ENCODE results near the gene RAP1B. TPM values are rescaled to one million over a fixed set of nuclear protein-coding genes. Genes with fewer than 3 reads are reported as not detected.
"Not testable (repeated sequence)": the region's sequence is repeated elsewhere in the genome, so short reads cannot be mapped to it uniquely, and the experiment has no call there.

RAP1B gene
- total RNA-seq, 1 donor from 2014 or later, result 178 TPM

DNA sequence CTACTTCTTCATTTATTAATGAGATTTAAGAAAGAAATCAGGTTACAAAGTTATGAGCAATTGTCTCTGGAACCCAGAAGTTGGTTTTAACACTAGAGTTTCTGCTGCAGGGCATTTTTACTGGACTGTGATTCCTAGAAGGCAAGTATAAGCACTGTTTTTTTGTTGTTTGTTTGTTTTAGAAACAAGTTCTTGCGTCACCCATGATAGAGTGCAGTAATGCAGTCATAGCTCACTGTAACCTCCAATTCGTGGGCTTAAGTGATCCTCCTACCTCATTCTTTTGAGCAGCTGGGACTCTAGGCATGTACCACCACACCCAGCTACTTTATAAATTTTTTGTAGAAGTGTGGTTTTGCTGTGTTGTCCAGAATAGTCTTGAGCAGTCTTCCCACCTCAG, 25.6 kb downstream of the RAP1B start:
- no peak for DNase-seq

DNA sequence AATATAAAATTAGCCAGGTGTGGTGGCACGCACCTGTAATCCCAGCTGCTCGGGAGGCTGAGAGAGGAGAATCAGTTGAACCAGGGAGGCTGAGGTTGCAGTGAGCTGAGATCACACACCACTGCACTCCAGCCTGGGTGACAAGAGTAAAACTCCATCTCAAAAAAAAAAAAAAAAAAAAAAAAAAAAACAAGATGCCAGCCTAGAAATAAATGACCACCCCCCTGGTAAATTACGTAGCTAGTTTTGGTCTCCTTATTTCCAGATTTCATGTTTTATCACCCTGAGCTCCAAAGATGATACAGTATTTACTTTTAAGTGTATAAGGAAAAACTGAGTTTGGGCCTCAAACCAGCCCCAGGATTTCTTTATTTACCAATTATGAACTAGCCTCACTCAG, 26.7 kb downstream of the RAP1B start:
- not testable (repeated sequence) for DNase-seq

DNA sequence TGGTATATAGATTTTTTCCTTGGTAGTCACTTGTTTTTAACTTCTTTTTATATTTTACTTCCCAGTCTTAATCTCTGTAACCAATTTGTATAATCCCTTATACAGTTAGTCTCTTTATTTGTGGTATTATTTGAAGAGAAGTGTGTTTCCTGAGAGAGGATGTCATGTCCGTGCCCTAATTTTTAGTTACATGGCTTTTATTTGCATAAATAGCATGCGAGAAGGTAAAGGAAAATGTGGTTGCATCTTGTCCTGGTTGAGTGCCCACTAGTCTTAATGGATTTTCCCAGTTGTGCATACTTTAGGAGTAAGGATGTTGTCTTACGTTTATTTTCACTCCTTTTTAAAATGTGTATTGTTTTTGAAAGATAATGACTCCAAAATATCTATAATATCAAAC, 27.5 kb downstream of the RAP1B start:
- no peak for DNase-seq

DNA sequence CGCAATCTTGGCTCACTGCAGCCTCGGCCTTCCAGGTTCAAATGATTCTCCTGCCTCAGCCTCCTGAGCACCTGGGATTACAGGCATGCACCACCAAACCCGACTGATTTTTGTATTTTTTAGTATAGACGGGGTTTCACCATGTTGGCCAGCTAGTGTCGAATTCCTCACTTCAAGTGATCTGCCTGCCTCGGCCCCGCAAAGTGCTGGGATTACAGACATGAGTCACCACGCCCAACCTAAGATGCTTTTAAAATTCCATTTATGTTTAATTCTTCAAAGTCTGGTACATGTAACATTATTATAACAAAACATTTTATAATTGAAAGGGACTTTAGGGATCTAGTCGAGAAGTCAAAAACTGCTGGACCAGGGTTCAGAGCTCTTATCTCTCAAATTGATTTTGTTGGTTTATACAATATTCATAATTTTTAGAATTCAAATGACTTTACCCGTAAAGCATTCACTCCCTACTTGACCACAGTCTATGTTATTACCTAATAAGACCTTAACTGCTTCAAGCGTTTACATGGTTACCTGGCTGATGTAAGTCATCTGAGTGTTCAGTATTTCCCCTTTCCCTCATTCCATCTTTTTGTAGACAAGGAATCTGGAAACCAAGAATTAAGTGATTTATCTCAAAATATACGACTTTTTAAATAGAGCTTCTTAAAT, 28.2 kb downstream of the RAP1B start:
- no peak for DNase-seq

- no peak for DNase-seq
Observed at GRCh38 chr12:68639396-68639767, 28.7 kb downstream of the RAP1B start.

- no peak for DNase-seq
Observed at GRCh38 chr12:68641138-68641537, 30.4 kb downstream of the RAP1B start.

DNA sequence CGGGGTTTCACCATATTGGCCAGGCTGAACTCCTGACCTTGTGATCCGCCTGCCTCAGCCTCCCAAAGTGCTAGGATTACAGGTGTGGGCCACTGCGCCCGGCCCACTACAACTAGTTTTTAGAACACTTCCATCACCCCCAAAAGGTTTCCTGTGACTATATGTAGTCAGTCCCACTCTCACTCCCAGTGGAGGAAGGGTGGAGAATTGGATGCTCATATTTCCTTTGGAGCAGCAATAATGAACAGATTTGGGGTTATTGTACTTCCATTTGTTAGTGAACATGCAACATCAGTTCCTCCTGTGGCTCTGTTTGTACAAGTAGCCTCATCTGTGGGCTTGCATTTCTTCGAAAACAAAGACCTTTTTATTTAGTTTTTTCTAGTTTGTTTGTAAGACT, 35.8 kb downstream of the RAP1B start:
- no peak for DNase-seq

DNA sequence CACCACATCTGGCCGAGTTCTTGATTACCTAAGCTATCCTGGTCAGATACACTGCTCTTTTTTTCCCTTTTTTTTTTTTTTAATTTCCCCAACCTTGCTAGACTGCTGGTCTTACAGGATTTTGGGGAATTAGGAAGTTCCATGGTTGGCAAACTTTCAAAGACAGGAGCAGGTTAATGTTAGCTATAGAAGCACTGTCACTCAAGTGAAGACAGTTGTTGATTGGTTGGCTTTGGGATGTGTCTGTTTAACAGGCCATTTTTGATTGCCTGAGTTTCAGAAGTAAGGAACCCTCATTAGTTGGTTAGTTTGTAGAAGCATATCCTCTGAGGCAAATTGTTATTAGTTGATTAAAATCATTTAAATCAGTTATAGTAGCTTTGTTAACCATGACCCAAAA, 36.8 kb downstream of the RAP1B start:
- no peak for DNase-seq

GRCh38 chr12:68648179-68648578, 37.5 kb downstream of the RAP1B start:
- no peak for DNase-seq

DNA sequence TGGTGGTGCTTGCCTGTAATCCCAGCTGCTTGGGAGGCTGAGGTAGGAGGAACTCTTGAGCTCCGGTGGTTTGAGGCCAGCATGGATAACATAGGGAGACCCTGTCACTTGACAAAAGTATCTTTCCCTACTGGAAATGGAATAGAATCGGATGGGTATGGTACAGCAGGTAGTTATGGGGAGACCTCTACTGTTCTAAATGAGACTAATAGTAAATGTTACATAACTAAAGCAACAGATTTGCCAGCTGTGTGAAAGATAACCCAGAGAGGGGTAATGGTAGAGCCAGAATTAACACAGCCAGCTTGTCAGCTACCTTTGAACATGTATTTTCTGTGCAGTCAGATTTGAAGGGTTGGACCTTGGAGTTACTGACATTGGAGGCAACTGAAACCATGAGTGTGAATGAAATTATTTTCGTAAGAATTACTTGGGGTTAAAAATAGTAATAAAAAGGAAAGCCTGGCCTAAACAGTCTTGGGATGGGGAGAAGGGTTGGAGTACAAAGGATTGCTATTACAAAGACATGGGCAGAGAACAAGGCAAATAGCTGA, 54.4 kb downstream of the RAP1B start:
- no peak for DNase-seq

DNA sequence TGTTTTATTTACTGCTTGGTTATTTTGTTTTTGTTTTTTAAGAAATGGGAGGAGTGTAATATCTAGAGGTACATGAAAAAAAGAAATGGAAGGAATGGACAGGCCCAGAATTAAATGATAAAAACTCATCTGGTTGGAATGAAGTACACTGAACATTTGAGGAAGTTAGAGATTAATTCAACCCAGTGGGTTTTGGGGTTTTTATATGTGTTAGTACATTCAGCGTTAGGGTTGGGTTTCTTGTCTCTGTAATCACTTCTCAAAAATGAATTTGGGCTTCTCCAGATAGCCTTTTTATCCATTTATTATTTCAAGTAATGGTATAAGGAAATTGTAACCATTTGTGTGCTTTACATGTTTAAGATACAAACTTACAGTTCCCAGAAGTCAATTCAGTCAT, 56.6 kb downstream of the RAP1B start:
- DNase-seq, result no peak

DNA sequence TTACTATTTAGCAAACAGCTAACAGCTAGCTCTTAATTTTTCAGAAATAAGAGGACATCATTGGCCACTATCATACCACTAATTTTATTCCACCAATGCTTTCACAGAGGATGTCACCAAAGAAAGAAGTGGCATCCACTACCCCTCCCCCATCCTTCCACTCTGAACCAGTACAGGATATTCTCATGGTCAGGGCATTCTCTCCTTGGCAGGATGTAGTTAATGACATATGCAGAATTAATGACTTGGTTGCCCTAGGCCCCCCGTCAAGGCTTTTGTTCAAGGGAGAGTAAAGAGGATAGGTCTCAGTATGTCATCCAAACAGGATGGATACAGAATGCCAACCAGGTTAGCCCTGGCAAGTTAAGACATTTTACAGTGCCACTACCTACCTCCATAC, 57.2 kb downstream of the RAP1B start:
- DNase-seq, result no peak

- DNase-seq, result no peak
Observed at GRCh38 chr12:68671179-68671578, 60.5 kb downstream of the RAP1B start.

GRCh38 chr12:68673788-68674187, 63.1 kb downstream of the RAP1B start:
- no peak for DNase-seq

DNA sequence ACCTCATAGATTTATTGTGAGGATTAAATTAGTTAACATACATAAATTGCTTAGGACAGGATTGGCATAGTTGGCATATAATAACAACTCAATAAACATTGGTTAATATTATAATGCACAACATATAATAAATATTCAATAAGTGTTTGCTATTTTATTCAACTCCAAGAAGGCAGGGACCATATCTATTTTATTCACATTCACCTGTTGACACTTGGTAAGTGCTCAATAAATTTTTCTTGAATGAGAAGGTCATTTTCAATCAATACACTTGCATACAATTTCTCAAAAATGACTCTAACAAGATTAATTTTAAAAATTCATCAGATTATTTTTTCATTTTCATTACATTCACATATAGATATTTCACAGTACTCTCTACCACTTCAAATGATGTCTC, 63.7 kb downstream of the RAP1B start:
- DNase-seq, result no peak

GRCh38 chr12:68675101-68675842, 64.6 kb downstream of the RAP1B start:
- no peak for DNase-seq

DNA sequence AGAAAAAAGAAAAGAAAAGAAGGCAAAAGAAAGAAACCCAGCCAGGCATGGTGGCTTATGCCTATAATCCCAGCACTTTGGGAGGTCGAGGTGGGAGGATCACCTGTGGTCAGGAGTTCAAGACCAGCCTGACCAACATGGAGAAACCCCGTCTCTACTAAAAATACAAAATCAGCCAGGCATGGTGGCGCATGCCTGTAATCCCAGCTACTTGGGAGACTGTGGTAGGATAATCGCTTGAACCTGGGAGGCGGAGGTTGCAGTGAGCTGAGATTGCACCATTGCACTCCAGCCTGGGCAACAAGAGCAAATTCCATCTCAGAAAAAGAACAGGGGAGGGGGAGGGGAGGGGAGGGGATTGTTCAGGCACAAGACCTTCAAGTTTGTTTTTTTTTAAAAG, 66.2 kb downstream of the RAP1B start:
- DNase-seq, result not testable (repeated sequence)

GRCh38 chr12:68686262-68686594, 75.5 kb downstream of the RAP1B start:
- DNase-seq, result no peak

- DNase-seq, result peak; percentile 96
Observed at GRCh38 chr12:68686595-68687521, 76.2 kb downstream of the RAP1B start, which contains the start of gene NUP107. NUP107 (plus strand) TSS chr12:68686978; CDS start chr12:68687066, 88 bp downstream.

- DNase-seq, result no peak
Observed at GRCh38 chr12:68695454-68695853, 84.8 kb downstream of the RAP1B start.

- no peak for DNase-seq
Observed at GRCh38 chr12:68699486-68699885, 88.8 kb downstream of the RAP1B start.

All from skin of body (tissue), 2 donors.